RWPE2 (cell line): ENCODE measurements around the gene SAG.

Source experiments
- ATAC-seq: fragments of 200-7000 bp; cut with Tn5 transposase; 3 replicates; pipeline ENCODE4 v1.9.1; 2021; ENCODE audit warnings: low read depth
- DNase-seq: peaks from one replicate; pipeline ENCODE4 v3.0.0-alpha.2; 2020; ENCODE audit warnings: low spot score
- H3K27ac ChIP-seq: fragments of 450-650 bp; 2 replicates; pipeline ENCODE4 v1.5.1; 2017; ENCODE audit warnings: mild to moderate bottlenecking; ENCODE audit not compliant: poor library complexity, severe bottlenecking
- H3K27me3 ChIP-seq: fragments of 250-450 bp; sonication (Bioruptor Pico); 2 replicates; pipeline ENCODE4 v1.5.1; 2021; ENCODE audit warnings: mild to moderate bottlenecking, moderate library complexity; ENCODE audit not compliant: insufficient read depth, poor library complexity, severe bottlenecking
- H3K36me3 ChIP-seq: fragments of 250-450 bp; sonication (Bioruptor Pico); 2 replicates; pipeline ENCODE4 v1.5.1; 2020; ENCODE audit warnings: low read depth, mild to moderate bottlenecking, moderate library complexity
- H3K4me1 ChIP-seq: fragments of 250-450 bp; sonication (Bioruptor Pico); 2 replicates; pipeline ENCODE4 v1.5.1; 2021; ENCODE audit warnings: mild to moderate bottlenecking, moderate library complexity; ENCODE audit not compliant: insufficient read depth, poor library complexity, severe bottlenecking
- H3K4me3 ChIP-seq: fragments of 250-450 bp; sonication (Bioruptor Pico); 2 replicates; pipeline ENCODE4 v1.5.1; 2021; ENCODE audit warnings: mild to moderate bottlenecking, moderate library complexity; ENCODE audit not compliant: severe bottlenecking
- H3K9me3 ChIP-seq: fragments of 250-450 bp; sonication (Bioruptor Pico); 2 replicates; pipeline ENCODE4 v1.5.1; 2021; ENCODE audit warnings: mild to moderate bottlenecking, moderate library complexity; ENCODE audit not compliant: severe bottlenecking
- CTCF ChIP-seq: fragments of 450-650 bp; IDR thresholded peaks from one replicate; pipeline ENCODE4 v1.5.1; 2017; ENCODE audit warnings: mild to moderate bottlenecking, moderate library complexity; ENCODE audit not compliant: poor library complexity, severe bottlenecking

Gene SAG

GRCh38 chr2:233290051-233290845 is 17.4 kb upstream of the SAG start:
- Histone ChIP-seq H3K36me3 (peaks cover 95% of the 10 kb centered on the region), H3K27ac (no peak overlapping the region), H3K4me1 (no peaks in the 10 kb centered on the region), H3K4me3 (no peak overlapping the region), H3K9me3 (no peaks in the 10 kb centered on the region), H3K27me3 (no peaks in the 10 kb centered on the region)
- no peak for DNase-seq
- no peak for ATAC-seq
- TF ChIP-seq CTCF: no peak

- ATAC-seq (no peak), DNase-seq (no peak)
- Histone ChIP-seq H3K4me3 (no peak overlapping the region), H3K36me3 (peaks cover 47% of the 10 kb centered on the region), H3K4me1 (no peaks in the 10 kb centered on the region), H3K9me3 (no peaks in the 10 kb centered on the region), H3K27me3 (no peaks in the 10 kb centered on the region), H3K27ac (no peak overlapping the region)
- TF ChIP-seq CTCF: no peak
Measured at GRCh38 chr2:233295891-233296290, 11.7 kb upstream of the SAG start.

- no peak overlapping the region for H3K4me3 ChIP-seq
Measured at GRCh38 chr2:233297076-233297475, 10.5 kb upstream of the SAG start.

GRCh38 chr2:233300401-233300800 is 7.2 kb upstream of the SAG start:
- DNase-seq (no peak), ATAC-seq (no peak)
- no peak for TF ChIP-seq CTCF
- Histone ChIP-seq H3K4me1 (no peaks in the 10 kb centered on the region), H3K27ac (no peak overlapping the region), H3K9me3 (no peaks in the 10 kb centered on the region), H3K36me3 (peaks cover 5% of the 10 kb centered on the region), H3K27me3 (no peaks in the 10 kb centered on the region), H3K4me3 (no peak overlapping the region)

More at GRCh38 chr2:233297076-233297475, 10.5 kb upstream of the SAG start:
- no peaks in the 10 kb centered on the region for H3K27me3 ChIP-seq
- no peak for ATAC-seq
- H3K36me3 ChIP-seq: peaks cover 35% of the 10 kb centered on the region
- no peaks in the 10 kb centered on the region for H3K4me1 ChIP-seq
- no peak for DNase-seq
- no peak for TF ChIP-seq CTCF
- H3K27ac ChIP-seq: no peak overlapping the region
- H3K9me3 ChIP-seq: no peaks in the 10 kb centered on the region

GRCh38 chr2:233301248-233301647 is 6.4 kb upstream of the SAG start:
- no peaks in the 10 kb centered on the region for H3K27me3 ChIP-seq
- H3K9me3 ChIP-seq: no peaks in the 10 kb centered on the region
- no peak for ATAC-seq
- no peak for TF ChIP-seq CTCF
- H3K4me3 ChIP-seq: no peak overlapping the region
- DNase-seq: no peak
- no peaks in the 10 kb centered on the region for H3K36me3 ChIP-seq
- no peaks in the 10 kb centered on the region for H3K4me1 ChIP-seq
- no peak overlapping the region for H3K27ac ChIP-seq
